Smooth muscle cell of bladder (primary cell): ENCODE data around the gene ZNF148. TPM values are rescaled to one million over a fixed set of nuclear protein-coding genes. Genes with fewer than 3 reads are reported as not detected.

Experiments
- total RNA-seq: library from RNA; depleted of rRNA; stranded (reverse); fragments of >200 nt; gene quantifications from 2 replicates; pipeline ENCODE4 v1.2.3, GENCODE V29; 2014

ZNF148 gene
- 28.3 and 39.0 TPM in 2 replicates for total RNA-seq

GRCh38 chr3:125374996-125375941, at the start of gene ZNF148:
Gene ZNF148 (minus strand): TSS chr3:125375325. CDS start chr3:125313640, 61,685 bp downstream.

GRCh38 chr3:125212509-125213363, 162.4 kb downstream of the ZNF148 start, which contains the start of gene SLC12A8:
Gene SLC12A8 (minus strand): TSS chr3:125212748. CDS start chr3:125211349, 1,399 bp downstream.

Other genes with a start within 250 kb of the ZNF148 start
- 45.4 and 79.0 TPM in 2 replicates for gene SLC12A8, start 162.6 kb downstream of the ZNF148 start, total RNA-seq
- gene SNX4, start 144.9 kb upstream of the ZNF148 start, total RNA-seq: 26.9 and 29.6 TPM in 2 replicates
- gene OSBPL11, start 220.2 kb upstream of the ZNF148 start, total RNA-seq: 8.4 and 9.3 TPM in 2 replicates